Adipose tissue (tissue), 3 donors: ENCODE measurements around the gene GGT5. TPM values are rescaled to one million over a fixed set of nuclear protein-coding genes. Genes with fewer than 3 reads are reported as not detected.
"Not testable (repeated sequence)": the region's sequence is repeated elsewhere in the genome, so short reads cannot be mapped to it uniquely, and the experiment has no call there.

Source experiments
- H3K27ac ChIP-seq: one replicate; pipeline ENCODE4 v1.5.1; 2013; ENCODE audit warnings: low read depth, low read length
- WGBS, 3 donors: extraction: QIAGEN DNeasy Blood & Tissue Kit; methylation state at CpG; one replicate each; pipeline ENCODE4 v1.1.7; 2013; 5-methylcytosine and 5-hydroxymethylcytosine counted together
- polyA plus RNA-seq, 3 donors: library from polyadenylated mRNA; stranded (reverse); fragments of 200-250 nt; gene quantifications; one replicate each; pipeline ENCODE4 v1.2.3, GENCODE V29; 2013
- donor health status: healthy with polysubstance abuse.
- donor health status: Bipolar disorder and iron deficiency.
- donor health status: healthy.

Gene GGT5
- polyA plus RNA-seq: 10 to 100 TPM; 15.7 to 68.7 (median 51.3) TPM

DNA sequence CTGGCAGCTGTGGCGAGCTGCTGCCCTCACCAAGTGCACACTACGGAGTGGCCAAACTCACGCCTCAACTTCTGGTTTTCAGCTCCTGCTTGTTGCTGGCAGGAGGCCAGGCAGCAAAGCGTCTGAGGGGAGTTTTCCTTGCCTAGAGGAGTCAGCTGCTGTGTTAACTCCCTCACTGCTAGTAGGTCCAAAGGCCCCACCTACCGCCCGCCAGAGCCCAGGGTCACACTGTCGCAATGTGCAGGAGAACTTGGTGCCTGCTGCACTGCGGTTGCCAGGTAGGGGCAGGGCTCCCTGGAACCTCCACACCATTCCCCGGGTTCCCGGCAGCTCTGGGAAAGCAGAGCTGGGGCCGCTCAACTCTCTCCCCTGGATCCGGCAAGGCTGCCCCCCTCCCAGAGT, at the start of gene GGT5:
GGT5 (minus strand) TSS at position 53 of the 402 bp plus-strand sequence. CDS start 357 bp downstream, outside the sequence.
- H3K27ac ChIP-seq: peak within 1 kb of the TSS; percentile 22
- 14 to 19% (median 18%) methylated on average over 10 to 12 of the region's 12 CpGs for WGBS, 3 donors

- not testable (repeated sequence) for H3K27ac ChIP-seq
- 87 to 94% (median 91%) methylated on average over 2 to 3 of the region's 3 CpGs for WGBS, 3 donors
Observed at GRCh38 chr22:24292202-24292830, 47.4 kb upstream of the GGT5 start.

DNA sequence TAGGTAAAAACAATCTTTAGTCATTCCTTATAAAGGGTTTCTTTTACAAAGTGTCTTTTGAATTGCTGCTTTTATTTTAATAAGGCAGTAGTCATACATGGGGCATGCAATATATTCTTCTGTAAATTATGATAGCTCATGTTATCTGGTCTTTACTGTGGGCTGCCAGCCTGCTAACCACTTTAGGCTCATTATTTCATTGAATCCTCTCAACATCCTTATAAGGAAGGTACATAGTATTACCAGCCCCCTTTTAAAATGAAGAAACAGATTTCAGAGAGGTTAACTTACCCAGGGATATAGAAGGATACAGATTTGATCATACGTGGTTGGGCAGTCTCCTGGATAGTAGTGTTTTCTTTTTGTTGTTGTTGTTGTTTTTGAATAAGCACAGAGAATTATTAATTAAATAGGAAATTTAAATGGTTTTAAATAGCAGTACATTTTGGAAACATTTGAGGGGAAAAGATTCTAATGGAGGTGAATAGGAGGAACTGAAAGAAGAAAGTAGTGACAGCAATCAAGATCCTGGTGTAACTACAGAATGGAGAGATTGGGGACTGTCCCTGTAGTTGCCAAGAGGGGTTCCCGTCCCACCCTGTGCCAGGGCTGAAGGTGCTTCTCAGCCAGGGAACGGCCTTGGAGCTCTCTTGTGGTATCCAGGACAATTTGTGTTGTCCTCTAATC, 46.8 kb upstream of the GGT5 start:
- 83 to 84% (median 84%) methylated on average over 3 of the region's 3 CpGs for WGBS, 3 donors
- H3K27ac ChIP-seq: no peak overlapping the region

GRCh38 chr22:24290459-24290858, 45.6 kb upstream of the GGT5 start:
- no peak overlapping the region for H3K27ac ChIP-seq

DNA sequence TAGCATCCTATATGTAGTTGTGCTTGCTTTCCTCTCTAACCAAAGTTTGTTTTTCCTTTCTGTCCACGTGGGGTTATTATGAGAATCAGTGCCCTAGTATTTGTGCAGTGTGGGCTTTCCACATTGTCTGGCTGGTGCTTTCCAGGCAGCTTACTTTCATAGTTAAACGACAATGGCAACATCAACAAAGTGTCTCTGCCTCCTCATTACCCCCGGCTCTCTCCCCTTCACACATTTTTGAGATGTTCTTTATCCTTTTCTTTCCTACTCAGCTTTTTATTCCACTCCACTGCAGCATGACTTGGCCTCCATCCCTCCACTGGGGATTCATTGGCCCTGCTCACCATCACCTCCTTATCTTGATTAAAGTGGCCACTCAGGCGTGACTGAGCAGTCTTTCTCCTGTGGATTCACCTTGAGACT, 44.9 kb upstream of the GGT5 start:
- 30 to 44% (median 38%) methylated on average over 4 of the region's 4 CpGs for WGBS, 3 donors

DNA sequence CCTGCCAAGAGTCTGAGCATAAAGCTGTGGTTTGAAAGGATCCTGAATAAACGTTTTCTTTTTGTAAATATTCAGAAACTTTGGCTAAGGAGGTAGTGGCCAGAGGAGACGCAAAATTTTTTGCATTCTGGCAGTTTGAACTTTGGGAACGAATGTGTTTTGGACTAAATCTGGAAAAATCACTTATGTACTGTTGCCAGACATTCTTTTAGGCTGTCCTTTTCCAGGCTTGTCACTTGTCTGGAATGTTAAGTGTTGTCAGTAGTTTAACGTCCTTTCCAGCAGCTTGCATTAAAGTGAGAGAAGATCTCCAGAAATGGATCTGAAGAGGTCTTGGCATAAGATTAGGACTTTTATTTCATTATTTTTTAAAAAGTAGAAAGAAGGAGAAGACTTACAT, 44.2 kb upstream of the GGT5 start:
- H3K27ac ChIP-seq: no peak overlapping the region

More for the DNA sequence above, 44.9 kb upstream of the GGT5 start:
- no peak overlapping the region for H3K27ac ChIP-seq

DNA sequence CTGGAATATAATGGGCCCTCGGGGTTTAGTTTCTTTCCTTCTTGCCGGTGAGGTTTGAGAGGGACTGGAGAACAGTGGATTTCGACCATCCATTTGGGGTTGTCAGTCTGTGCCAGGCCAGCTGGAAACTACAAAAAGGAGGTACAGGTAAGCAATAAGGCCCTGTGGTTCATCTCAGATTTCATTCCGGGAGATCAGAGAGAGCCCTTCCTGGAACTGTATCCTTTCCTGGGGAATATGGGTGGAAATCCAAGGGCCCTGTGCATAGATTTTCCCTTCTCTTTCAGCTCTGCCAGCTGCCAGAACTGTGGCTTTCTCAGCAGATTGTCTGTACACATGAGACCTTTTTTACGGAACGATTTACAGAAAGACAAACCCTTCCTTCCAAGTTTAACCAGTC, 42.9 kb upstream of the GGT5 start:
- not testable (repeated sequence) for H3K27ac ChIP-seq
- WGBS, 3 donors: 64 to 68% (median 66%) methylated on average over 5 to 6 of the region's 6 CpGs

More for the DNA sequence above, 44.2 kb upstream of the GGT5 start:
- WGBS, 3 donors: 23 to 28% (median 27%) methylated on average over 4 of the region's 4 CpGs

DNA sequence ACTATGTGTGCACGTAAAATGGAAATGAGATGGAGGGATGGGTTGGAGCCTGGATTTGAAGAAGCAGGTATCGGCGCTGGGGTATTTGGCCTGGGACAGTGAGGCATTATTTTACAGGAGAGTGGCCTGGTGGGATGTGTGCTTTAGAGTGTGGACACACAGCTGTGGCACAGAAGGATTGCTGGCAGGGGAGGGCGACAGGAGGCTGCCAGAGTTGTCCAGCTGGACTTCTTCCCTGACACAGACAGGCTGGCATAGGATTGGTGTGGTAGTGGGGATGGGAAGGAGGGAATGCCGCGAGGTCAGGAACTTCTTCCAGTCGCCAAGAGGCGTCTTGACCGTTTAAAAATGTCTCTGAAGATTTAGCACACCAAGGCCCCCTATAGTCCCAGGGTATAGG, 42.3 kb upstream of the GGT5 start:
- WGBS, 3 donors: 45 to 90% (median 87%) methylated on average over 5 to 8 of the region's 9 CpGs
- not testable (repeated sequence) for H3K27ac ChIP-seq

DNA sequence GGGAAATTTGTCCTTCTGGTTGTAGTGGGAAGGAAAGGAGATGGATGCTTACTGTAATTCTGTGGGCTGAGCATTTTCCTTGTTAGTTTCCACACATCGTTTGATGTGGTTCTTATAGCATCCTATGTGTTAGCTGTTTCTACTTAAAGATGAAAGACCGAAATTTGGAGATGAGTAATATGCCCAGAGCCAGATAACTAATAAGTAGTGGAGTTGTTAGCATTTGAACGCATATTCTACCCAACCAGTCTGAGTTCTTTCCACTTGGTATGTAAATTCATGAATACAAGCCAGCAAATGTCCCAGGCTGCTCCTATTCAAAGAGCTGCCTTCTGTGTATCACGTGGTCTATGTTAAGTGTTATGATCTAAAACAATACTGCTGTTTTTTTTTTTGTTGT, 40.4 kb upstream of the GGT5 start:
- WGBS, 3 donors: 74 to 78% (median 78%) methylated on average over 4 of the region's 4 CpGs
- no peak overlapping the region for H3K27ac ChIP-seq

DNA sequence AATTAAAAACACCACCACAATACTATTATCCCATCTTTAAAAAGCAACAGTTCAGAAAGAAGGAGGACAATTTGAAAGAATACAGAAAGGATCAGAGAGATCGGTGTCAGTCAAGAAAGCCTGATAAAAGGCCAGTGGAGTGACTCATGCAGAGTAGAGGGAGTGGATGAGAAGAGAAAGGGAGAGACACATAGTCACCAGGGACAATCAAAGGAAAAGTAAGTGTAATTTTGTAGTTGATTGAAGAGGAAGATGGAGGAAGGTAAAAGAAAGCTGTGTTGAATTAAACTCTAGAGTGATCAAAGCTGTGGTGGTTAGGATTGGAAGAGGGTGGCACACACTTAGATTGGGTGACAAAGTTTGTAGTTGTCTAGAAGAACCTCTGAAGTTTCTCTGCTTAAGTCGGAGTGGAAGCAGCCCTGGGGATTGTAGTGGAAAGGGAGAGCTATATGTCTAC, 39.9 kb upstream of the GGT5 start:
- 73 to 87% (median 83%) methylated on average over 2 of the region's 2 CpGs for WGBS, 3 donors
- no peak overlapping the region for H3K27ac ChIP-seq

- no peak overlapping the region for H3K27ac ChIP-seq
- 67 to 74% (median 70%) methylated on average over 2 of the region's 2 CpGs for WGBS, 3 donors
Observed at GRCh38 chr22:24282401-24282800, 37.5 kb upstream of the GGT5 start.

DNA sequence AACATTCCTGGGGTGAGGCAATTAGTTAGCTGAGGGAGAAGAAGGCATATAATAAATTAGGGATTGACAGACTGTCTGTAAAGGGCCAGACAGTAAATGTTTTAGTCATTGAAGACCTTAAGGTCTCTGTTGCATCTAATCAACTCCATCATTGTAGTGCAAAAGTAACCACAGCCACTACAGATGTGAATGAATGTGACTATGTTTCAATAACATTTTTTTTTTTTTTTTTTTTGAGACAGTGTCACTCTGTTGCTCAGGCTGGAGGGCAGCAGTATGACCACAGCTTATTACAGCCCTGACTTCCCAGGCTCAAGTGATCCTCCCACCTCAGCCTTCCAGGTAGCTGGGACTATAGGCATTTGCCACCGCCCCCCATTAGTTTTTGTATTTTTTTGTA, 35.5 kb upstream of the GGT5 start:
- WGBS, 3 donors: 94 to 97% (median 95%) methylated on average over 1 of the region's 1 CpG
- H3K27ac ChIP-seq: not testable (repeated sequence)

GRCh38 chr22:24274696-24275405, 30.0 kb upstream of the GGT5 start:
- WGBS, 3 donors: 40 to 55% (median 52%) methylated on average over 6 of the region's 7 CpGs
- H3K27ac ChIP-seq: not testable (repeated sequence)

DNA sequence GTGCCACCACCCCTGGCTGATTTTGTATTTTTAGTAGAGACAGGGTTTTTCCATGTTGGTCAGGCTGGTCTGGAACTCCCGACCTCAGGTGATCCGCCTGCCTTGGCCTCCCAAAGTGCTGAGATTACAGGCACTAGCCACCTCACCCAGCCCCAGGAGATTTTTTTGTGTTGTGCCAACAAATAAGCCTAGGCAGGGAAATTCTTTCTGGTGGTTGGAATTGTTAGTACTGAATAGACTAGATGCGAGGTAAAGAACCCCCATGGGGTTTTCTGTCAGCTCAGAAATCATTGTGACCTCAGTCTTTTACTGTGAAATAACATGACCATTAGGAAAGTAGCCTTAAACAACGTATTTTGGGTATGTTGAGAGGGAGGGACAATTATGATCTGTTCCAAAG, 29.0 kb upstream of the GGT5 start:
- not testable (repeated sequence) for H3K27ac ChIP-seq
- WGBS, 3 donors: 61 to 77% (median 72%) methylated on average over 4 of the region's 4 CpGs

GRCh38 chr22:24273031-24273430, 28.1 kb upstream of the GGT5 start:
- H3K27ac ChIP-seq: not testable (repeated sequence)
- WGBS, 3 donors: 81 to 87% (median 85%) methylated on average over 2 of the region's 2 CpGs

- 1 to 2% (median 1%) methylated on average over 25 of the region's 25 CpGs for WGBS, 3 donors
- peak overlapping the region; percentile 92 for H3K27ac ChIP-seq
Observed at GRCh38 chr22:24271386-24271854, 26.5 kb upstream of the GGT5 start.

- WGBS, 3 donors: 0% methylated on average over 65 to 89 of the region's 89 CpGs
- H3K27ac ChIP-seq: peak within 1 kb of the TSS; percentile 92
Observed at GRCh38 chr22:24270556-24271385, 25.9 kb upstream of the GGT5 start, which contains the start of gene SPECC1L. Gene SPECC1L (plus strand): TSS chr22:24270831. CDS start chr22:24302232, 31,401 bp downstream.

GRCh38 chr22:24266495-24266894, 21.6 kb upstream of the GGT5 start:
- 87 to 94% (median 92%) methylated on average over 6 of the region's 6 CpGs for WGBS, 3 donors
- not testable (repeated sequence) for H3K27ac ChIP-seq
